Astrocyte (in vitro differentiated cells and primary cell): ENCODE results near the gene CUEDC2. TPM values are rescaled to one million over a fixed set of nuclear protein-coding genes. Genes with fewer than 3 reads are reported as not detected.

ENCODE experiments used
- DNase-seq: peaks from one replicate; pipeline ENCODE4 v3.0.0-alpha.2; 2010; ENCODE audit warnings: low read depth
- FAIRE-seq: peaks from 2 replicates; lab custom pipeline; 2011; peaks lifted over from hg19 to GRCh38; lab: Jason Lieb, UNC
- H2AFZ ChIP-seq: 2 replicates; pipeline ENCODE4 v1.6.0; 2012; ENCODE audit warnings: low read depth, low read length, inconsistent platforms
- H3K27ac ChIP-seq: 2 replicates; pipeline ENCODE4 v1.5.1; 2011; ENCODE audit warnings: low read depth, low read length, inconsistent platforms
- H3K27me3 ChIP-seq: 2 replicates; pipeline ENCODE4 v1.6.0; 2011; ENCODE audit warnings: low read length, inconsistent platforms; ENCODE audit not compliant: insufficient read depth
- H3K36me3 ChIP-seq: 2 replicates; pipeline ENCODE4 v1.5.1; 2011; ENCODE audit warnings: low read length, inconsistent platforms; ENCODE audit not compliant: insufficient read depth
- H3K4me1 ChIP-seq: 2 replicates; pipeline ENCODE4 v1.5.1; 2011; ENCODE audit warnings: low read length, inconsistent platforms; ENCODE audit not compliant: insufficient read depth
- H3K4me2 ChIP-seq: 2 replicates; pipeline ENCODE4 v1.6.0; 2012; ENCODE audit warnings: low read length, inconsistent platforms
- H3K4me3 ChIP-seq: 2 replicates; pipeline ENCODE4 v1.5.1; 2011; ENCODE audit warnings: low read depth, mild to moderate bottlenecking, low read length, inconsistent platforms; ENCODE audit not compliant: insufficient read depth
- H3K79me2 ChIP-seq: 2 replicates; pipeline ENCODE4 v1.6.0; 2012; ENCODE audit warnings: mild to moderate bottlenecking, low read length, inconsistent platforms; ENCODE audit not compliant: insufficient read depth
- H3K9ac ChIP-seq: 2 replicates; pipeline ENCODE4 v1.6.0; 2012; ENCODE audit warnings: mild to moderate bottlenecking, low read length, inconsistent platforms
- H3K9me3 ChIP-seq: 2 replicates; pipeline ENCODE4 v1.5.1; 2012; ENCODE audit warnings: low read depth, mild to moderate bottlenecking, low read length, inconsistent platforms; ENCODE audit not compliant: insufficient read depth
- H4K20me1 ChIP-seq: 2 replicates; pipeline ENCODE4 v1.6.0; 2012; ENCODE audit warnings: low read length, inconsistent platforms; ENCODE audit not compliant: insufficient read depth
- H3K27ac Mint-ChIP-seq: one replicate; pipeline ENCODE4 v1.8.0; 2021; ENCODE audit warnings: mild to moderate bottlenecking, mixed read lengths; ENCODE audit not compliant: unreplicated experiment
- H3K27me3 Mint-ChIP-seq: one replicate; pipeline ENCODE4 v1.8.0; 2021; ENCODE audit warnings: low read depth, mixed read lengths; ENCODE audit not compliant: unreplicated experiment
- H3K36me3 Mint-ChIP-seq: one replicate; pipeline ENCODE4 v1.8.0; 2021; ENCODE audit warnings: low read depth, mixed read lengths; ENCODE audit not compliant: unreplicated experiment
- H3K4me1 Mint-ChIP-seq: one replicate; pipeline ENCODE4 v1.8.0; 2021; ENCODE audit warnings: low read depth, mixed read lengths; ENCODE audit not compliant: unreplicated experiment
- H3K4me3 Mint-ChIP-seq: one replicate; pipeline ENCODE4 v1.8.0; 2021; ENCODE audit warnings: mild to moderate bottlenecking, moderate library complexity, mixed read lengths; ENCODE audit not compliant: unreplicated experiment
- H3K9me3 Mint-ChIP-seq: one replicate; pipeline ENCODE4 v1.8.0; 2021; ENCODE audit warnings: mild to moderate bottlenecking, mixed read lengths; ENCODE audit not compliant: unreplicated experiment
- EZH2 ChIP-seq: IDR thresholded peaks from 2 replicates; pipeline ENCODE4 v1.6.1; 2012; ENCODE audit warnings: mild to moderate bottlenecking, low read length, inconsistent platforms; ENCODE audit not compliant: insufficient read depth
- total RNA-seq: library from RNA; stranded (reverse); gene quantifications from 2 replicates; pipeline ENCODE4 v1.2.1, GENCODE V29; 2021
- TF ChIP-seq, protein P1 (sequence below): IDR thresholded peaks from 2 replicates; pipeline ENCODE4 v1.5.1; 2011; ENCODE audit warnings: low read depth, mild to moderate bottlenecking, inconsistent platforms, low read length, moderate library complexity; ENCODE audit not compliant: insufficient read depth

CUEDC2 gene
- total RNA-seq, 1 donor from 2014 or later, result 49.1 TPM

DNA sequence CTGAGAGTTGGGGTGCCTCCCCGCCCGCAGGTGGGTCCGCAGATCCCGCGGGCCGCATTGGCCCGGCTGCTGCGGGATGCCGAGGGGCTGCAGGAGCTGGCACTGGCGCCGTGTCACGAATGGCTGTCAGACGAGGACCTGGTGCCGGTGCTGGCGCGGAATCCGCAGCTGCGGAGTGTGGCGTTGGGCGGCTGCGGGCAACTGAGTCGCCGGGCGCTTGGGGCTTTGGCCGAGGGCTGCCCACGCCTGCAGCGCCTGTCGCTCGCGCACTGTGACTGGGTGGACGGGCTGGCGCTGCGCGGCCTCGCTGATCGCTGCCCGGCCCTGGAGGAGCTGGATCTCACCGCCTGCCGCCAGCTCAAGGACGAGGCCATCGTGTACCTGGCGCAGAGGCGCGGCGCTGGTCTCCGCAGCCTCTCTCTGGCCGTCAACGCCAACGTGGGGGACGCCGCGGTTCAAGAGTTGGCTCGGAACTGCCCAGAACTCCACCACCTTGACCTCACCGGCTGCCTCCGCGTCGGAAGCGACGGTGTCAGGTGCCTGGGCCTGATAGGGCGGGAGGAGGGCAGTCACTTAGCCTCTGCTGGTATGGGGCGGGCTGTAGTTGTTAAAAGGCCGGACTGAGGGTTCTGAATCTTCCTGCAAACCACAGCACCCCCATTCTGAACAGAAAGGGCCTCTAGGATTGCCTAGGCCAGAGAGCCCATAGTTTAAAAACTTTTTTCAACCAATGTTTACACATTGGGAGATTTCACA, 10.4 kb downstream of the CUEDC2 start:
- DNase-seq, result no peak
- H3K9me3 Mint-ChIP-seq, result no peaks in the 10 kb centered on the region
- peaks cover 9% of the 10 kb centered on the region for H3K36me3 Mint-ChIP-seq
- Histone ChIP-seq H3K36me3 (no peaks in the 10 kb centered on the region), H4K20me1 (peaks cover 19% of the 10 kb centered on the region), H3K9me3 (no peaks in the 10 kb centered on the region), H3K79me2 (peaks cover 12% of the 10 kb centered on the region), H2AFZ (peak overlapping the region; percentile 99), H3K4me2 (peak overlapping the region; percentile 92), H3K27me3 (peaks cover 8% of the 10 kb centered on the region), H3K27ac (no peak overlapping the region), H3K9ac (peak overlapping the region; percentile 79), H3K4me3 (peak overlapping the region; percentile 92), H3K4me1 (peaks cover 24% of the 10 kb centered on the region)
- H3K27me3 Mint-ChIP-seq, result peaks cover 16% of the 10 kb centered on the region
- FAIRE-seq, result no peak
- H3K4me3 Mint-ChIP-seq, result peak overlapping the region; percentile 95
- H3K27ac Mint-ChIP-seq, result peak overlapping the region; percentile 41
- peaks cover 3% of the 10 kb centered on the region for H3K4me1 Mint-ChIP-seq
- TF ChIP-seq, protein P1, sequence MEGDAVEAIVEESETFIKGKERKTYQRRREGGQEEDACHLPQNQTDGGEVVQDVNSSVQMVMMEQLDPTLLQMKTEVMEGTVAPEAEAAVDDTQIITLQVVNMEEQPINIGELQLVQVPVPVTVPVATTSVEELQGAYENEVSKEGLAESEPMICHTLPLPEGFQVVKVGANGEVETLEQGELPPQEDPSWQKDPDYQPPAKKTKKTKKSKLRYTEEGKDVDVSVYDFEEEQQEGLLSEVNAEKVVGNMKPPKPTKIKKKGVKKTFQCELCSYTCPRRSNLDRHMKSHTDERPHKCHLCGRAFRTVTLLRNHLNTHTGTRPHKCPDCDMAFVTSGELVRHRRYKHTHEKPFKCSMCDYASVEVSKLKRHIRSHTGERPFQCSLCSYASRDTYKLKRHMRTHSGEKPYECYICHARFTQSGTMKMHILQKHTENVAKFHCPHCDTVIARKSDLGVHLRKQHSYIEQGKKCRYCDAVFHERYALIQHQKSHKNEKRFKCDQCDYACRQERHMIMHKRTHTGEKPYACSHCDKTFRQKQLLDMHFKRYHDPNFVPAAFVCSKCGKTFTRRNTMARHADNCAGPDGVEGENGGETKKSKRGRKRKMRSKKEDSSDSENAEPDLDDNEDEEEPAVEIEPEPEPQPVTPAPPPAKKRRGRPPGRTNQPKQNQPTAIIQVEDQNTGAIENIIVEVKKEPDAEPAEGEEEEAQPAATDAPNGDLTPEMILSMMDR, result no peak
- no peak for TF ChIP-seq EZH2

DNA sequence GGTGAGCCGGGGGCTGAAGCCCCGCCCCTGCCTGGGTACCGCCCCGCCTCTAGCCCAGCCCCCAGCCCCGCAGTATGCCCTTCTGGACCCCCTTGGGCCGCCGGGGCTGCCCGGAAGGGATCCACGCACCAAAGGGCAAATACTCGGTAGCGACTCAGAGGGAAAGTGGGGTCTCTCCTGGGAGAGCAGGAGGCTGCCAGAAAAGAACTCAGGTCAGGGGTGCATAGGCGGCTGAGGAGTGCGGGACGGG, 10.9 kb downstream of the CUEDC2 start:
- H4K20me1 ChIP-seq, result peaks cover 14% of the 10 kb centered on the region
- H3K27ac ChIP-seq, result no peak overlapping the region
- Mint-ChIP-seq H3K27ac (no peak overlapping the region), H3K4me3 (peak overlapping the region; percentile 95), H3K9me3 (no peaks in the 10 kb centered on the region), H3K27me3 (peaks cover 16% of the 10 kb centered on the region), H3K4me1 (peaks cover 2% of the 10 kb centered on the region), H3K36me3 (peaks cover 9% of the 10 kb centered on the region)
- no peak for FAIRE-seq
- H3K9ac ChIP-seq, result peak overlapping the region; percentile 79
- TF ChIP-seq EZH2, result no peak
- TF ChIP-seq, protein P1, result no peak
- H3K4me3 ChIP-seq, result peak overlapping the region; percentile 92
- no peaks in the 10 kb centered on the region for H3K9me3 ChIP-seq
- H3K4me2 ChIP-seq, result peak overlapping the region; percentile 92
- H2AFZ ChIP-seq, result peak overlapping the region; percentile 99
- H3K36me3 ChIP-seq, result no peaks in the 10 kb centered on the region
- DNase-seq, result no peak
- peaks cover 21% of the 10 kb centered on the region for H3K4me1 ChIP-seq
- H3K79me2 ChIP-seq, result peaks cover 11% of the 10 kb centered on the region
- H3K27me3 ChIP-seq, result peaks cover 8% of the 10 kb centered on the region
